Suprapubic skin (tissue), 3 donors: ENCODE measurements around the gene NDUFV1.

ENCODE experiments used
- POLR2A ChIP-seq, 2 donors: fragments of 450-650 bp; IDR thresholded peaks; one replicate each; pipeline ENCODE4 v1.6.1; 2017; ENCODE audit warnings: antibody characterized with exemption in 2 of 2, mild to moderate bottlenecking in 2 of 2, moderate library complexity in 2 of 2
- TF ChIP-seq, protein P1 (sequence below), 2 donors: fragments of 200-600 bp in 1 of 2; fragments of 450-650 bp in 1 of 2; sonication (generic) in 1 of 2; IDR thresholded peaks; one replicate each; pipeline ENCODE4 v1.5.1; 2016 to 2019; ENCODE audit warnings: antibody characterized with exemption in 2 of 2, mild to moderate bottlenecking in 1 of 2, moderate library complexity in 1 of 2

DNA sequence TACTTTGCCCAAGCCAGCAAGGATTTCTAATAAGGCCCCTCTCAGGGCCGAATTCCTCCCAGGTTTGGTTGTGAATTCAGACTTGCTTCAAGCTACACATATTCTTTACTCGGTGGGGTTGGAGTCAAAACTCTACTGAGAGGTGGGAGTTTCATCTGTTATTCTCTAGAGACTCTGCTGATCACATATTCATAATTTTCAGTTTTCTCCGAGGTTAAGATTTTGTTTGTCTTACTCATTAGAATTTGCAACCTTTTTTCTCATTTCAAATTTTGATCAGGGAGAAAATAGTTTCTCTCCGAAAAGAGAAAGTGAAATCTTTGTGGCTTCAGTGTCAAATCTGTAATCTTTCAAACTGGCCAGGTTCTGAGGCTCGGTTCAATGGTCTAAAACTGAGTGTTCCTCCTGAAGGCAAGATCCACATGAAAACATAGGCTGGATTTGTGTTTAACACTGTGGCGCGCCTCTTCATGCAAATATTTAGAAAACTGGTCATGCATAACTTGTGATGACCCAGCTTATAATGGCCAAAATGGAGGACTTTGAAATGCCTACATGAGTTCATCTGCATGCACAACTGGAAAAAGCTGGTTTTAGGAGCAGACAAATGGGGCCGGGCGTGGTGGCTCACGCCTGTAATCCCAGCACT lies 44.6 kb upstream of the NDUFV1 start:
- no peak for TF ChIP-seq POLR2A (IDR thresholded peaks at IDR 0.05)
- TF ChIP-seq, protein P1, sequence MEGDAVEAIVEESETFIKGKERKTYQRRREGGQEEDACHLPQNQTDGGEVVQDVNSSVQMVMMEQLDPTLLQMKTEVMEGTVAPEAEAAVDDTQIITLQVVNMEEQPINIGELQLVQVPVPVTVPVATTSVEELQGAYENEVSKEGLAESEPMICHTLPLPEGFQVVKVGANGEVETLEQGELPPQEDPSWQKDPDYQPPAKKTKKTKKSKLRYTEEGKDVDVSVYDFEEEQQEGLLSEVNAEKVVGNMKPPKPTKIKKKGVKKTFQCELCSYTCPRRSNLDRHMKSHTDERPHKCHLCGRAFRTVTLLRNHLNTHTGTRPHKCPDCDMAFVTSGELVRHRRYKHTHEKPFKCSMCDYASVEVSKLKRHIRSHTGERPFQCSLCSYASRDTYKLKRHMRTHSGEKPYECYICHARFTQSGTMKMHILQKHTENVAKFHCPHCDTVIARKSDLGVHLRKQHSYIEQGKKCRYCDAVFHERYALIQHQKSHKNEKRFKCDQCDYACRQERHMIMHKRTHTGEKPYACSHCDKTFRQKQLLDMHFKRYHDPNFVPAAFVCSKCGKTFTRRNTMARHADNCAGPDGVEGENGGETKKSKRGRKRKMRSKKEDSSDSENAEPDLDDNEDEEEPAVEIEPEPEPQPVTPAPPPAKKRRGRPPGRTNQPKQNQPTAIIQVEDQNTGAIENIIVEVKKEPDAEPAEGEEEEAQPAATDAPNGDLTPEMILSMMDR (IDR thresholded peaks at IDR 0.05): no peak
